ENCODE data around the gene RFPL2.

RFPL2 gene

GRCh38 chr22:32165681-32166080 is 39.2 kb downstream of the RFPL2 start:
- TF ChIP-seq CTCF (IDR thresholded peaks at IDR 0.05): no peak

GRCh38 chr22:32164075-32164860 is 40.6 kb downstream of the RFPL2 start:
- no peak for TF ChIP-seq CTCF (IDR thresholded peaks at IDR 0.05)

DNA sequence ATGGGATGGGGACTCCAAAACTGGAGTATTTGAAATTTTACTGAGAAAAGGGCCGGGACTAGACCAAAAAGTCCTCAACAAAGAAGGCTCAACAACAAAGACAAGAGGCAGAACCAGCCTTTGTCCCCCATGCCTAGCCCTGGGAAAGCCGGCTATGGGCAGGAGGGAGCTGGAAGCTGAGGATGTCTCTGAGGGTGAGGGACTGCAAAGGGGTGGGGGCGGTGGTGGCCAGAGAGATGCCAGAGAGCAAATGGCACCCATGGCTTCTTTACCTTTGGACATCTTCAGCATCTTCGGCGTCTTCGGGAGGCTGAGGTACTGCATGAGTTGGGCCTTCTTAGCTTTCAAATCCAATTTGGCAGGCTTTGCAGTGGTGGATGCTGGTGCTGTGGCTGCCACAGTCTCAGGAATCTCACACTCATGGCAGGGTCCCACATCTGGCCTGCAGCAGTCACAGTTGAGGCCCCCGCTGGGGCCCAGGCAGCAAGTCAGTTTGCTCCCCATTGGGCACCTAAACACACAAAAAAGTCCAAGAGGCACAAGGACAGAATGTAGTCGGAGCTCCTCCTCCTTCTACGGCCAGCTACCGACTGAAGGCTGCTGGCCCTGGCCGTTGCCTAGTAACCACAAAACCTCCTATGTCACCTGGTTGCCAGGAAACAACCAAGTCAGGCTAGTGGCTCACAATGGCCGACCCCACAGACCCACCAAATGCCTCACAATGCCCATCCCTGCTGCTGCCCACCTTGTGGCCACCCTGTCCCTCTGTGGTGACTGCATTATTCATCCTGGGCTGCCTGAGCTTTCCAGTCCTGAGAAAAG is 46.0 kb downstream of the RFPL2 start, which contains the start of gene C22orf42:
TSS of gene C22orf42 (minus strand) at position 592 of the 822 bp plus-strand sequence. CDS start at position 504, 88 bp downstream.
- no peak for TF ChIP-seq CTCF (IDR thresholded peaks at IDR 0.05)

DNA sequence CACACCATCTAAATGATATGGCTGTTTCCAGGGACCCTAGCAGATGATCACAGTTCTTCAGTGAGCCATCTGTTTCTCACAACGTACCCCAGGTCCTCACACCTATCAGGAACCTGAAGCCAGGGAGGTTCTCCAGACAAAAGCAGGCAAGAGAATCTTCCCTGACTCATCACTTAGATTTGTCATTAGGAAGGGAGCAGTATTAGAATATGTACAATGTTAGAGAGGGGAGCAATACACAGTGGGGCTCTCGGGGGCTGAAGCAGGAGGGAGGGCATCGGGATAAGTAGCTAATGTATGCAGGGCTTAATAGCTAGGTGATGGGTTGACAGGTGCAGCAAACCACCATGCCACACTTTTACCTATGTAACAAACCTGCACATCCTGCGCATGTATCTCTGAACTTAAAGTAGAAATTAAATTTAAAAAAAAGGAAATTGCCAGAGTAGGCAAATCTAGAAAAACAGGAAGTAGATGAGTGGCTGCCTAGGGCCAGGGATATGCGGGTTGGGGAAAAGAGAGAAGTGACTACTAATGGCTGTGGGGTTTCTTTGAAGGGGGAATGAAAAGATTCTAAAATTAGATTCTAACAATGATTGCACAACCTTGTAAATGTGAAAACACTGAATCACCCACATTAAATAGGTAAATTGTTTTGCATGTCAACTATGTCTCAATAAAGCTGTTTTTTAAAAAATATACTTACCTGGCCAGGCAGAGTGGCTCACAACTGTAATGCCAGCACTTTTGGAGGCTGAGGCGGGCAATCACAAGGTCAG is 60.2 kb downstream of the RFPL2 start:
- no peak for TF ChIP-seq CTCF (IDR thresholded peaks at IDR 0.05)

DNA sequence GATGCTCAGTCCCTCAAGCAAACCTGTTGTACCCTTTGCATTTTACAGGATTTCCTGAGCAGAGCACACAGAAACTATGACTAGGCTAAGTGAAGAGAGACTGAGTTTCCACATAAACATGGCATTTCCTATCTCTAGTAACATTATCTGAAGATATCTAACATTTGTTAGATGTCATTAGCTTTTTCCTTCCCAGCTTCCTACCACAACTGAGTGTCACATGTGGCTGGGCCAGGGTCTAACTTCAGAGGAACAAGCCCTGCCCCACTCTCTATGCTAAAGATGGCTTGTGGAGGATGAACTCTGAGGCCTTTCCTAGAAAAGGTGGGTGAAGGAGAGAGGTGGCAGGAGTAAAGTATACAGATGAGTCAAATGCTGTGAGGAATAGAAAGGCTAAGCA is 62.3 kb downstream of the RFPL2 start:
- no peak for TF ChIP-seq CTCF (IDR thresholded peaks at IDR 0.05)

- TF ChIP-seq CTCF (IDR thresholded peaks at IDR 0.05): peak; percentile 41; the same call in 1 of the 2 replicates
Observed at GRCh38 chr22:32140688-32141087, 64.2 kb downstream of the RFPL2 start.
